Measurements from ENCODE around the gene HCFC1R1.

The HCFC1R1 gene

GRCh38 chr16:3022684-3023414, 893 bp downstream of the HCFC1R1 start:
- ChIA-PET POLR2A (interaction anchor here (0.7 kb wide), 1 partner anchor 112 kb away, joined by 3 read pairs; the partner anchor contains the start of gene ZNF213), CTCF (interaction anchor here (0.8 to 15.9 kb wide), 6 partner anchors 10 to 106 kb away, joined by 3 to 231 read pairs (median 8); no protein-coding TSS in a partner anchor)
- TF ChIP-seq CTCF (IDR thresholded peaks at IDR 0.05; ENCODE audit: control extremely low read depth, extremely low read depth, low read depth, missing control alignments) = no peak
- peak; percentile 49 for DNase-seq (ENCODE audit: extremely low spot score)

GRCh38 chr16:3022208-3022683, 1.5 kb downstream of the HCFC1R1 start:
- CTCF ChIA-PET = interaction anchor here (1.0 to 15.9 kb wide), 5 partner anchors 10 to 107 kb away, joined by 3 to 231 read pairs (median 10); no protein-coding TSS in a partner anchor
- no peak for TF ChIP-seq CTCF (IDR thresholded peaks at IDR 0.05; ENCODE audit: control extremely low read depth, extremely low read depth, low read depth, missing control alignments)
- DNase-seq (ENCODE audit: extremely low spot score) = peak; percentile 73
- POLR2A ChIA-PET = interaction anchor here (0.6 kb wide), 1 partner anchor 29 kb away, joined by 3 read pairs; no protein-coding TSS in a partner anchor

- peak; percentile 31 for TF ChIP-seq CTCF (IDR thresholded peaks at IDR 0.05; ENCODE audit: control extremely low read depth, extremely low read depth, low read depth, missing control alignments)
- DNase-seq (ENCODE audit: extremely low spot score) = peak; percentile 80
- POLR2A ChIA-PET = interaction anchor here (0.6 kb wide), 1 partner anchor 30 kb away, joined by 3 read pairs; no protein-coding TSS in a partner anchor
- CTCF ChIA-PET = interaction anchor here (0.7 to 15.9 kb wide), 6 partner anchors 11 to 107 kb away, joined by 3 to 231 read pairs (median 8); no protein-coding TSS in a partner anchor
These were observed 2.1 kb downstream of the HCFC1R1 start for GRCh38 chr16:3021449-3022207.

- no peak for DNase-seq (ENCODE audit: extremely low spot score)
- no peak for TF ChIP-seq CTCF (IDR thresholded peaks at IDR 0.05; ENCODE audit: control extremely low read depth, extremely low read depth, low read depth, missing control alignments)
- ChIA-PET POLR2A (no interaction called here), CTCF (interaction anchor here (0.7 to 15.9 kb wide), 7 partner anchors 7 to 94 kb away, joined by 3 to 231 read pairs (median 7); no protein-coding TSS in a partner anchor)
These were observed 2.9 kb downstream of the HCFC1R1 start for GRCh38 chr16:3020604-3021448.

GRCh38 chr16:3020247-3020603, 3.5 kb downstream of the HCFC1R1 start, which contains the start of gene TNFRSF12A:
Gene TNFRSF12A, plus strand, starts transcription at chr16:3020368. Its CDS starts 30 bp downstream, at chr16:3020398.
- TF ChIP-seq CTCF (IDR thresholded peaks at IDR 0.05; ENCODE audit: control extremely low read depth, extremely low read depth, low read depth, missing control alignments) = no peak
- DNase-seq (ENCODE audit: extremely low spot score) = peak; percentile 91
- ChIA-PET POLR2A (interaction anchor here (0.6 to 1.2 kb wide), 2 partner anchors 28 to 74 kb away, joined by 3 read pairs; no protein-coding TSS in a partner anchor), CTCF (interaction anchor here (1.2 to 15.9 kb wide), 5 partner anchors 8 to 93 kb away, joined by 3 to 231 read pairs (median 16); no protein-coding TSS in a partner anchor)
